22Rv1 (cell line): ENCODE measurements around the gene GALNTL6.

Experiments
- CTCF ChIP-seq: fragments of 450-650 bp; IDR thresholded peaks from 2 replicates; pipeline ENCODE4 v1.5.1; 2017; ENCODE audit warnings: mild to moderate bottlenecking
- ZFX ChIP-seq: fragments of 450-650 bp; IDR thresholded peaks from 2 replicates; pipeline ENCODE4 v1.6.1; 2017; ENCODE audit warnings: antibody characterized with exemption, borderline replicate concordance

- TF ChIP-seq CTCF (no peak), ZFX (no peak)
Measured at GRCh38 chr4:172982151-172982590, 1169.0 kb downstream of the GALNTL6 start.
